GM19438 (cell line): ENCODE results near the gene DOCK9.

ENCODE experiments used
- ATAC-seq: cut with Tn5 transposase; IDR thresholded peaks from one replicate; pipeline ENCODE4 v1.9.1; 2021; ENCODE audit warnings: low read depth; ENCODE audit not compliant: unreplicated experiment

Gene DOCK9

DNA sequence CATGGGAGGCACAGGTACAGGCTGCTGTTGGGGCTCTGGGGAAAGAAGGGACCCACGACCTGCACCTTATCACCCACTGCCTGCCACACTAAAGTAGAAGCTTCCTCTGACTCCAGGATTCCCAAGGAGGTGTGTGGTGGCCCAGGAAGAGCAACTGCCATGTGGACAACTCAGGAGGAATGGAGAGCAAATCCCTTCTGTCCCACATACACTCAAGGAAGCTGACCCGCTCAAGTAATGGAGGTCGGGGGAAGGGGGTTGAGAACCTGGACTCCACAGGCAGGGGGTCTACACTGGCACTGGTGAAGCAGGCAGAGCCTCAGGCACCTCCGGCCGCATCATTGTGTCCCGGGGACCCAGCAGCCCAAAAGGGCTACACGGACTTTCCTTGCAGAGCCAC is 196.0 kb downstream of the DOCK9 start:
- ATAC-seq = no peak

DNA sequence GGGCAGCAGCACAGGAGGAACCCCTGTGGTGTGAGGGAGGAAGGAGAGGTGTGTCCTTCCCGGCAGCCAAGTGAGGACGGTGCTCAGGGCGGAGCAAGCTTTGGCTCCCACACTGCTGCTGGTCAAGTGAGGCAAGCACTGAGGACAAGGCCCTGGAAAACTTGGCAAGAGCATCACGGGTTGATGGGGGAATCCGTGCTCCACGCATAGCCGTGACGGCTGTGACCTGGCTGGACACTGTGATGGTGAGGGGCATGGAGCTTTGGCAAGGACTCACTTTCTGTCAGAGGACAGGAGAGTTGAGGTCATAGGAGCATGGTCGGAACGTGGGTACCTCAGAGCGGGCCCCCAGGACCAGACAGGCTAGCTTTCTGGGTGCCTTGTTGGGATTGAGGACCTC is 196.4 kb downstream of the DOCK9 start:
- no peak for ATAC-seq

DNA sequence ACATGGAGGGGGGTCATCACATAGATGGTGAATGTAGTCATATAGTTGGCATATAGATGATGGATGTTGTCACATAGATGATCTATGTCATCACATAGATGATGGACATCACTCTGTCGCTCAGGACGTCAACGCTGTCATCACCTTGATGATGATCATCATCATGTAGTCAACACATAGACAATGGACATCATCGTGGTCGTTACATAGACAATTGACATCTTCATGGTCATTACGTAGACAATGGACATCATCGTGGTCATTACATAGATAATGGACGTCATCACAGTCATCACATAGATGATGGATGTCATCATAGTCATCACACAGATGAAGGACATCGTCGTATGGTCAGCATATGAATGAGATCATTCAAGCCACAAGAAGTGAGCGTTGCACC is 196.8 kb downstream of the DOCK9 start:
- no peak for ATAC-seq

DNA sequence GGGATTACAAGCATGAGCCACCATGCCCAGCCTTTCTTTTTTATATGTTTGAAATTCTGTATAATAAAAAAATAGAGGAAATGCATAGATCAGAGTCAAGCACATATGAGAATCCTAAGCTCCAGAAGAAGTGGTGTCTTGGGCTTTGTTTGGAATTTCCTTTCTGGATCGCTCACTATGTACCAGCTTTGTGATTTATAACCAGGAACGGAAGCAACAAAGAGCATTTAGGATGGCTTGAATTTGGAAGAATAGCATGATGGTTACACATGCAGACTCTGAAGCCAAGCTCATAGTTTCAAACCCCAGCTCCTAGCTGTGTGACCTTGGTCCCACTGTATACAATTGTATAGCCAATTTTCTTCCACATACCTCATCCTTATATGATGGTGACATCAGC is 197.4 kb downstream of the DOCK9 start:
- ATAC-seq = no peak

DNA sequence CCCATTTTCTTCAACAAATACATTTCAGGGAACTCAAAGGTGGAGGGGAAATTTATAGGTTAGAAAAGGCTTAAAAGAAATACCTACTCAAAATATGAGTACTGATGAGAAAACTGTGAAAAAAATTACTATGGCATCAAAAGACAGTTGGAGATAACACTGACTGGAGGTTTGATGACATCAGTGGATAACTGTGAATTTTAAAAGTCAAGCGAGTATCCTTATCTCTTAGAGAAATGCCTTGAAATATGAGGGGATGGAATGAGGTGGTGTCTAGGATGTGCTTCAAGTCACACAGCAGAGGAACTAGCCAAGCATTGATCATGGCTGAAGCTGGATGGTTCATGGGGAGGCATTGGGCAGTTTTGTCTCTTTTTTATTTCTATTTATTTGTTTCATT is 198.2 kb downstream of the DOCK9 start:
- ATAC-seq = no peak

DNA sequence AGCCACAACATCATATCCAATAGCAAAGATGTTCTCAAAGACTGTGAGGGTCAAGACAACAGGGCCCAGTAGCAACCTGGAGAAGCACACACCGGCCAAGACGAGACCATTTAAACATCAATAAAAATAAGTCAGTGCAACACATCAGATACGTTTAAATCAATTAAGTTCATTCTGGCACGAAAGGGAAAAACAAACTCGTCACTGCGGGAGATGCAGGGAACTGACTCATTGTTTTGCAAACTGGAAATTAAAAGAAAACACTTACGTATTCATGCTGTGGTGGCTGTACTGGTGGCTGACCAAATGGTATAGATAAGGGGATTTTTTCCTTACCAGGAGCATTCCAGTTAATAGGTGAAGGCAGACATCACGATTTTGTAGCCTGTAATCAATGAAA is 199.1 kb downstream of the DOCK9 start:
- ATAC-seq = no peak

DNA sequence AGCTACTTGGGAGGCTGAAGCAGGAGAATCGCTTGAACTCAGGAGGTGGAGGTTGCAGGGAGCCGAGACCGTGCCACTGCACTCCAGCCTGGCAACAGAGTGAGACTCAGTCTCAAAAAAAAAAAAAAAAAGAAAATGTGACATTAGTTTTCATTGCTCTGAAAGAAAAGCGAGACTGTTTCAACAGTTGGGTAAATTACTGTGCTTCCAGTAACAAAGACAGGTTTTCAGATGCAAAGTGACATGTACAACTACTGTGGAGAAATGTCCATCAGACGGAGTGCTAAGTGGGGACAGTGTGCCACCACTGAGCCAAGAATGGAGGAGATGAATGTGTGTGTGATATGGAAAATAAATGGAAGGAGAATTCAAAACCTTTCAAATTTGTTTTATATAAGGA is 201.2 kb downstream of the DOCK9 start:
- no peak for ATAC-seq

DNA sequence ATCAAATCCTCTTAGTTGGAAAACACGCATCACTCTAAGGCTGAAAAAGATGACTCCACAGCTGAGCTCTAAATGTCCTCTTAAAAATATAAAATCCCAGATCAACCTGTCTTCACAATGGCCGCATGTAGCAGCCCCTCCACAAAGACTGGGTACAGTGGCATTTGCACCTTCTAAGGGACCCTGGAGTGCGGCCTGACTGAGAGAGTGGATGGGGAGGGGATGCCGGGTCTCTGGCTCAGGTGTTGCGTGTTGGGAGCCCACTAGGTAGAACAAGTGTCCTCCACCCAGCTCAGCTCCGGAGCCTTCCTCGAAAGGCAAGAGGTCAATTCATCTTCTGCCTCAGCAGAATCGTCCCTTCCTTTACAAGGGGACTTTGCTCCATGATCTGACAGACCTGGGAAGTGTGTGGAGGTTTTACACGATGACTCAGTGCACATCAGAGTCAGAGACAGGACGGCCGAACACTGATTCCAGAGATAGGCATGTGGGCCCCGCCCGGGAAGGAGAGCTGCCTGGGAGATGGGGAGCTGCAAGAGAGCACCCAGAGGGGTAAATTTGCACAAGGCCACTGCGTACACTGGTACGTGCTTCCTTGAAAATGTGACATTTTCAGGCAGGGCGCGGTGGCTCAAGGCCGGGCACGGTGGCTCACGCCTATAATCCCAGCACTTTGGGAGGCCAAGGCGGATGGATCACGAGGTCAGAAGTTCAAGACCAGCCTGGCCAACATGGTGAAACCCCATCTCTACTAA is 201.8 kb downstream of the DOCK9 start:
- ATAC-seq = no peak

DNA sequence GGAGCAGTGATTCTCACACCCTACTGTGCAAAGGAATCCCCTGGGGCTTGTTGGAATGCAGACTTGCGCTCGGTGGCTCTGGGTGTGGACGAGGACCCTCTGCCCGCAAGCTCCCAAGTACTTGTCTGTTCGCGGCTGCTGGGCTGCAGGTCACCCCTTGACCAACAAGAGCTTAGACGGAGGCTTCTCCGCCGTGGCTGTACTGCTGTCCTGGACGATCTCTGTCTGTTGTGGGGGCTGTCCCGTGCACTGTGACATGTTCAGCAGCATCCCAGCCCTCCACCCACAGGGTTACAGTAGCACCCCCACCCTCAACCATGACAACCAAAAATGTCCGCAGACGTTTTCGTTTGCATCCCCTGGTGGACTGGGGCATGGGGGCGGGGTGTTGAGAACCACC is 202.5 kb downstream of the DOCK9 start:
- no peak for ATAC-seq

DNA sequence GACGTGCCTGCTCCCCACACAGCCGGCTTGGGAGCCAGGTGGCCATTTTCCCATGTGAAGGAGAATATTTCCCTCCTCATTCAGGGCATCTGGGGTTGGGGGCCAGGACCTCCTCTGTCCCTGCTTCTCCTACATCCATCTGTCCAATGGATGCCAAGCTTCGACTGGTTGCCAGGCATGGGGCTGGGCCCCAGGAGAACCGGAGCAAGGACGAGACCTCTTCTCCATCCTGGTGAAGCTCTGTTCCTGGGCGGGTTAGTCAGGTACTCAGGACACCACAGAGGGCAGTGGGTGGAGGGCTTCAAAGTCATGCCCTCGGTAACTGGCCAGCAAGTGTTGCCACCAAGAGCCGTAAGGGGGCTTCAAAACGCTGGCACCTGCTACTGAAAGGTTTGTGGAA is 203.1 kb downstream of the DOCK9 start:
- no peak for ATAC-seq

DNA sequence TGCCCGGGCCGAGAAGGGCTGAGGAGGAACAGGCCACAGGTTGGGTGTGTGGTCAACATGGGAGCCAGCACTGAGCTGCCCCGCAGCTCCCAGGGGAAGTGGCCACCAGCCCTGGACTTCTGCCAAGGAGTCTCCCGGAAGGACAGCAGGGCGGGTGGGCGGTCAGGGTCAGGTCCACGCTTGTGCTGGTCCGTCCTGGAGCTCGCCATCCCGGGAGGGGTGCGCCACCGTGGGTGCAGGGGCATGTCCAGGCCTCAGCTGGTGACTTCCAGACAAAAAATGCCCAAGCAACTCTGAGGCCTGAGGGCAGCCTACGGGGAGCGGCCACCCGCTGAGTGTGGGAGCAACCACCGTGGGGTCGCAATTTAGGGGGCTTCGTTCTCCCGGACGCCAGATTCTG is 203.9 kb downstream of the DOCK9 start:
- ATAC-seq = no peak

DNA sequence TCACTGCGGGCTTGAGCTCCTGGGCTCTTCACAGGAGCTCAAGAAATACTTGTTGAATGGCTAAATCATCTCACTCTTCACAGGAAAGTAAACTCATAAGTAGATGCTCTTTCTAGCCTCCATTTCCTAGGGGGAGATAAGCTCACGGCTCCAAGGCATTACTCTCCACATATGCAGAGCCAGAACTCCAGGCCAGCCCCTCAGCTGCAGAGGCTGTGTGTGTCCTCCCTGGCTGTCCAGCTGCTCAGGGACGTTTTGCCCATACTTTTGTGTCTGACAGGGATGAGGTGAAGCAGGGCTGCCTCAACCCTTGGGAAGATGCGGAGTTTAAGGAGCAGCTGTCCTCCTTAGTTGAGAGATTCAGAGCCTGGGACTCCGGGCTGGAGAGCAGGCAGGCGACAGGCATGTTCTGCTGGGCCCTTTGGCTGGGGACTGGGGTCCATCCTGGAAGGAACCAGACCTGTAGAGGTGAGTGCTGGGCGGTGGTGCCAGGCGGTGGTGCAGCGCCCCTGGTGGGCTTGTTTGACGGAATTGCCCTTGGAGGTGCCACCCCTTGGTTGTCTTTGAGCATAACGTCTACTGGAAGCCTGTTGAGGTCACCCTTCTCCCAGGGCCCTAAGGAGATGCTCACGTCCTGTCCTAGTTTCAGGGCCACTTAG is 204.9 kb downstream of the DOCK9 start:
- no peak for ATAC-seq

DNA sequence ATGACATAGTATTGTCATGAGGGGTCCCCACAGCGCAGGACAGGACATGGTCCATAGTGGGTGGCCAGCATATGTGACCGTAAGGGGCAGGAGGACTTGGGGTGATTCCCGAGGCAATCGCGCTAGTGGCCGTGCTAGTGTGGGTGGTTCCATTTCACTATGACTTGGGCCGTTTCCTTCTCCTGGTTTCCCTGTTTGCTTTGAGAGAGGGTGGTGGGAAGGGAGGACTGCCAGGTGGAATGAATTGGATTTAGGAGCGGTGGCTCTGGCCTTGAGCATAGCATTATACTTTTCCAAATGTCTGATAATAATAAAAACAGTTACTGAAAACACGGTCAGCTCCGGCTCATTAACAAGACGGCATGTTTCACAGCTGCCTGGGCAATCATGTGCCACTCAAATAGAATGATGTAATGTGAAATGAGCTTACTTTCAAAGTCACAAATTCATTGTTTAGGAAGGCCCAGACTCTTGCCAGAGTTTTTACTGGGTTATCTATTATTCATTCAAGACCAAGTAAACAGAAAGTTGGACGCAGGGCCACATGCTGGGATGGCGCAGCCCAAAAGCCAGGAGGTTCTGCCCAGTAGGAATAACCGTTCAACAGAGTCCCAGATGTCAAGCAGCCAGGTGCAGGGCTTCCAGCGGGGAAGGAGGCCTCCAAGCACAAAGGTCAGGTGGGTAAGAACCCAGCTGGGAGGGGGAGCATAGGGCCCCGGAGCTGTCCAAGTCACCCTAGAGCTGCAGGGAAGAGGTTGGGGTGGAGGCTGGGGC is 205.8 kb downstream of the DOCK9 start:
- ATAC-seq = no peak

DNA sequence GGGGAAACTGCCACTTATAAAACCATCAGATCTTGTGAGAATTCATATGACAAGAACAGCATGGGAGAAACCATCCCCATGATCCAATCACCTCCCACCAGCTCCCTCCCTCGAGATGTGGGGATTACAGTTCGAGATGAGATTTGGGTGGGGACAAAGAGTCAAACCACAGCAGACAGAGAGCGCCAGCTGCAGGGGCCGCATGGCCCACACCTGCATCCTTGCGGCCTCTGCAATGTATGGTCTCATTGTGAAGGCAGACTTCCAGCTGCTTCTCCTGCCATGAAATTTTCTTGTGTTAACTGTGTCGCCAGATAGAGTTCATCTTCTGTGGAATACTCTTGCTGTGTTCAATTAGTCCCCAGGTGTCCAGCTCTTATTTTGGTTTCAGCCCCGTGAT is 208.1 kb downstream of the DOCK9 start:
- ATAC-seq = no peak

DNA sequence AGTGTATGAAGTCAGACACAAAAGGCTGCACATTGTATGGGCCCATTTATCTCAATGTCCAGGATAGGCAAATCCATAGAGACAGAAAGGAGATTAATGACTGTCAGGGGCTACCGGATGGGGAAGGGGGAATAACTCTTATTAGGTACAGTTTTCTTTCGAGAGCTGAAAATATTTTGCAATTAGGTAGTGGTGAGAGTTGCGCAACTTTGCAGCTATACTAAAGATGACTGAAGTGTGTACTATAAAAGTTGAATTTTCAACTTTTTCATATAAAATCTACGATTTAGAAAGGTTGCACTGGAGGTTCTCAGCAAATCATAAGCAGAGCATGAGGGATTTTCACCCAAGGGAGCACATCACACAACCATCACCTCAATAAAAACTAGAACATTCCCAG is 209.3 kb downstream of the DOCK9 start:
- ATAC-seq = no peak

DNA sequence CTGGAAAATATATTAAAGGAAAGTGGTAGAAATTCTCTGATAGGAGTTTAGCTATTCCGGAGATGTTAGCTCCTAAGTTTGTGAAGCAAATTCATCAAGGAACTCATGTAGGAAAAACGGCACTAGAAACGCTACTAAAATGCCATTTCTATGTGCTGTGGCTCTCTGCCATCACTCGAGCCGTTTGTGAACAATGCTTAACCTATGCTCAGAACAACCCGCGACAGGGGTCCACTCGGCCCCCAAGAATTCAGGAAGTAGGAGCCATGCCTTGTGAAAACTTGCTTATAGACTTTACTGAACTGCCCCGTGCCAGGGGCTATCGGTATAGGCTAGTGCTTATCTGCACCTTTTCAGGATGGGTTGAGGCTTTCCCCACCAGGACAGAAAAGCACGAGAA is 211.2 kb downstream of the DOCK9 start:
- ATAC-seq = no peak

DNA sequence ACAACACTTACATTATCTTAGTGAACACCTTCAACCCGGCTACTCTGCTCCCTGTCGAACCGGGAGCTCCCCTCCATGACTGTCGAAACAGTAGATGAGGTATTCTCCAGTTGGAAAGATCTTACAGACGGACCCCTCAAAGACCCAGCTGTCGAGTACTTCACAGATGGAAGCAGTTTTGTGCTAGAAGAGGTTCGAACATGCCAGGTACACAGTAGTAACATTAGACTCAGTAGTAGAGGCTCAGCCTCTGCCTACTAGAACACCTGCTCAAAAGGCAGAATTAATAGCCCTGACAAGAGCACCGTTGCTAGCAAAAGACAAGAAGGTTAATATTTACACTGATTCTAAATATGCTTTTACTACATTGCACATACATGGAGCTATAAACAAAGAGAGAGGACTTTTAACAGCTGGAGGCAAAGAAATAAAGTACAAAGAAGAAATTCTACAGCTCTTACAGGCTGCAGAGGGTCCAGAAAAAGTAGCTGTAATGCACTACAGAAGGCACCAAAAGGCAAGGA is 211.8 kb downstream of the DOCK9 start:
- ATAC-seq = no peak

DNA sequence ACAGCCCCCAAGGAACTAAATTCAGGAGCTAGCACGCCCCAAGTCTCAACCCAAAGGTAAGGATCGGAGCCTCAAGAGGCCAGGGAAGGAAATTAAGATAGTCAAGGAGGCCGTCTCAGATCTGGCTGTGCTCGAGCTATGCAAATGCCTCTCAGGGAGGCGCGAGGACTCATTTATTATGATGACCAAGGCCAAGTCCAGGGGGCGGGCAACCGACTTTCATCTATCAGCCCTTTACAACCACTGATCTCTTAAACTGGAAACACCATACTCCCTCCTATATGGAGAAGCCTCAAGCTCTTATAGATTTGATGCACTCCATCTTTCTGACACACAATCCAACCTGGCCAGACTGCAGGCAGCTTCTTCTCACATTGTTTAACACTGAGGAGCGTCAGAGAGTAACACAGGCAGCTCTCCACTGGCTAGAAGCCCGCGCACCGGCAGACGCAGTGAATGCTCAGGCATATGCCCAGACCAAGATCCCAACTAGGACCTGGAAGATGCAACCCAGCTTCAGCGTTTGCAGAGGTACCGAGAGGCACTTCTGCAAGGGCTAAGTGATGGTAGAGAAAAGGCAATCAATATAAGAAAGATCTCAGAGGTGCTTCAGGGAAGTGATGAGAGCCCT is 215.8 kb downstream of the DOCK9 start:
- ATAC-seq = peak; percentile 13

DNA sequence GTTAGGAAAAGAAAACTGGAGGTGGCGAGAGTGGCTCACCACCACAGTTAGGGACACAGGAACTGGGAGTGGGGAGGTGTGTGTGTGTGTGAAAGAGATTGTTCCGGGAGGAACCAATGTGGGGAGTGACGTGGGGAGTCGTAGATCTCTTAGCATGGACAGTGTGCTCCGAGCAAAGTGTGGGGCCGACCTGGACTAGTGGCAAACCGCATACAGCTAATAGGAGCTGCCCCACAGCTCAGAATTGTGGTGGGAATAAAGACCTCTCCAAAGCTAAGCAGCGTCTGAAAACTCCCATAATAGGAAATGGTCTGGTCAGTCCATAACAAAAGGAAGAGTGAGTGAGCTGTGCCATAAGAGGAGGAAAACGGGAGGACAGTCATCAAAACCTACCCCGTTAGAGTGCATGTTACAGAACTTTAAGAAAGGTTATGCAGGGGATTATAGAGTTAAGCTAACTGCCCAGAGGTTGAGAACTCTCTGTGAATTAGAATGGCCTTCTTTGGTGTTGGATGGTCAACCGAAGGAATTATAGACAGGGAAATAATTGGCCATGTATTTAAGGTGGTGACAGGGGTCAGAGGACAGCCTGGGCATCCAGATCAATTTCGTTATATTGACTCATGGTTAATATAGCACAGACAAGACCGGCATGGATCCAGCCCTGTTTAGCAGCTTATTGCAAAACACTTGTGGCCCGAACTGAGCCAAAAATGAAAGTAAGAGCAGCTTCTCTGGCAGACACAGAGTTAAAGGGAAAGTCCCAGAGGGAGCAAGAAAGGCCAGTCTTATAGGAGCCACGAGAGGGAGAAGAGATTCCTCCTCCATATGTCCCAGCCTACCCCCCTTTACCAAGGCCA is 216.5 kb downstream of the DOCK9 start:
- peak; percentile 75 for ATAC-seq

DNA sequence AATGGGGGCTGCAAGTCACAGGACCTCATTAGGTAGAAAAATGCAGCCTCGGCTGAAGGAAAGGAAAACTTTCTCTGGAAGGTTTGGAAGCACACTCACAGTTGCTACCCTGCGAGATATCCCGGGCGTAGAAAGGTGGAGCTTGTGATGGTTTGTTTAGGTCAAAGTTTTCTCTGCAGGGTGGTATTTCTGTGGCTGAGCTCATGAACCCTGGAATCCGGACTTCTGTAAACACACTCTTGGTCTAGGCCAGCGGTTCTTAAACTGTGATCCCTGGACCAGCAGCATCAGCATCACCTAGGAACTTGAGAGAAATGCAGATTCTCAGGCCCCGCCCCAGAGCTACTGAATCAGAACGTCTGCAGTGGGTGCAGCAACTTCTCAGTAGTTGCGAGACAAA is 222.1 kb downstream of the DOCK9 start:
- ATAC-seq = no peak
